MCF 10A (cell line): ENCODE data around the gene KANK4. TPM values are rescaled to one million over a fixed set of nuclear protein-coding genes. Genes with fewer than 3 reads are reported as not detected.

Experiments
- BruUV-seq: library from RNA; stranded (reverse); fragments of 400-500 nt; replicated peaks from 2 replicates; lab custom pipeline; 2021; lab: Mats Ljungman, UMichigan
- CTCF ChIA-PET: fragments of 300-600 bp; sonication (Branson Sonifier 250); formaldehyde crosslinking; extraction: SDS; loops from one replicate; lab custom pipeline; 2021; ENCODE audit warnings: antibody characterized with exemption, inconsistent platforms; lab: Yijun Ruan, JAX
- POLR2A ChIA-PET: fragments of 300-600, 350-650 bp; sonication (Branson Sonifier 250); formaldehyde crosslinking; extraction: SDS; loops from one replicate; lab custom pipeline; 2020; ENCODE audit warnings: antibody characterized with exemption, inconsistent platforms; lab: Yijun Ruan, JAX
- DNase-seq: peaks from one replicate; pipeline ENCODE4 v3.0.0-alpha.2; 2018; ENCODE audit not compliant: unreplicated experiment
- H3K27ac Mint-ChIP-seq: one replicate; pipeline ENCODE4 v1.8.0; 2022; ENCODE audit warnings: mild to moderate bottlenecking, low read depth, mixed read lengths; ENCODE audit not compliant: unreplicated experiment
- H3K27me3 Mint-ChIP-seq: one replicate; pipeline ENCODE4 v1.8.0; 2022; ENCODE audit warnings: mixed read lengths; ENCODE audit not compliant: insufficient read depth, unreplicated experiment
- H3K36me3 Mint-ChIP-seq: one replicate; pipeline ENCODE4 v1.8.0; 2022; ENCODE audit warnings: mild to moderate bottlenecking, moderate library complexity, mixed read lengths; ENCODE audit not compliant: insufficient read depth, unreplicated experiment
- H3K4me1 Mint-ChIP-seq: one replicate; pipeline ENCODE4 v1.8.0; 2022; ENCODE audit warnings: mixed read lengths; ENCODE audit not compliant: insufficient read depth, unreplicated experiment
- H3K4me3 Mint-ChIP-seq: one replicate; pipeline ENCODE4 v1.8.0; 2022; ENCODE audit warnings: mild to moderate bottlenecking, moderate library complexity, mixed read lengths; ENCODE audit not compliant: unreplicated experiment
- H3K9me3 Mint-ChIP-seq: one replicate; pipeline ENCODE4 v1.8.0; 2022; ENCODE audit warnings: mixed read lengths; ENCODE audit not compliant: unreplicated experiment
- intact Hi-C: fragments of 100-400 bp; cut with micrococcal nuclease; formaldehyde crosslinking; loops from 2 replicates; pipeline ENCODE4 v1.14.1; 2022
- total RNA-seq: library from RNA; stranded (reverse); gene quantifications from 2 replicates; pipeline ENCODE4 v1.2.3, GENCODE V29; 2022
- TF ChIP-seq, protein P1 (sequence below): fragments of 200-600 bp; IDR thresholded peaks from one replicate; pipeline ENCODE4 v1.8.0; 2022; ENCODE audit warnings: antibody characterized with exemption, mild to moderate bottlenecking; ENCODE audit not compliant: unreplicated experiment

Gene KANK4
- total RNA-seq, 1 experiment from 2014 or later, result 0.51 TPM

DNA sequence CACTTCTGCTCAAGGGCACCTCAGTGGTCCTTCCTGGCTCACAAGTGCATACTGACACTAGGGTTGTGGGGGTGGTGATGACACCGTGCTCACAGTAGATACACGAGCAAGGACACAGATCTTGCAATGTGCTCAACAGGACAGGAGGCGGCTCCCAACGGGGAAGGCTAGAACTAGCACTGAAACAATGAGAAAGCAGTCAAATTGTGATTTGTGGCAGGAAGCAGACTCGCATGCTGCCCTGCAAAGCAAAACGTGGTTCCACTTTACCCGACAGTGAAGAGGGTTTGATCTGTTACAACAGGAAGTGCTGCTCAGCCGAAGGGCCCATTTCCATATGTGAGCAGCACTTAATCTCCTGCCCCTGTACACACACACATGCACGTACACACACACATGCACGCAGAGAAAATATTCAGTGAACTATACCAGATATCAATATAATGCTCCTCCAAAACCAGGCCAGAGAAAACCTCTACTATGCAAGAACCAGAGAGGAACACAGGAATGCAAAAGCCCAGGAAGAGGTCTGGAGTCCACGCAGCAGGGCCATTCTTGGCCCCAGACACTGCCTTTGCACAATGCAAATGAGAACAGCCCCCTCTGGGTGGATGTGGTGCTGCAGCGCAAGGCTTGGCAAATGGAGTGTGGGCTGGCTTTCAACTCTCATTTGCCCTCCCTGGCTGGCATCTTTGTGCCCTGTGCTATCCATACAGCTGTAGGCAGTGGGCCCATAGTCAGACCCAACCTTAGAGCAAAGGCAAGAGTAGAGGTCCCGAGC is 47.1 kb downstream of the KANK4 start:
- Mint-ChIP-seq H3K27ac (no peak overlapping the region), H3K4me1 (no peaks in the 10 kb centered on the region), H3K27me3 (no peaks in the 10 kb centered on the region), H3K9me3 (no peaks in the 10 kb centered on the region), H3K4me3 (no peak overlapping the region), H3K36me3 (no peaks in the 10 kb centered on the region)
- CTCF ChIA-PET, result interaction anchor here (0.6 kb wide), 1 partner anchor 222 kb away, joined by 3 read pairs; no protein-coding TSS in a partner anchor
- no TSS peak for BruUV-seq
- POLR2A ChIA-PET, result interaction anchor here (1.1 kb wide), 1 partner anchor 14 kb away, joined by 3 read pairs; no protein-coding TSS in a partner anchor
- TF ChIP-seq, protein P1, sequence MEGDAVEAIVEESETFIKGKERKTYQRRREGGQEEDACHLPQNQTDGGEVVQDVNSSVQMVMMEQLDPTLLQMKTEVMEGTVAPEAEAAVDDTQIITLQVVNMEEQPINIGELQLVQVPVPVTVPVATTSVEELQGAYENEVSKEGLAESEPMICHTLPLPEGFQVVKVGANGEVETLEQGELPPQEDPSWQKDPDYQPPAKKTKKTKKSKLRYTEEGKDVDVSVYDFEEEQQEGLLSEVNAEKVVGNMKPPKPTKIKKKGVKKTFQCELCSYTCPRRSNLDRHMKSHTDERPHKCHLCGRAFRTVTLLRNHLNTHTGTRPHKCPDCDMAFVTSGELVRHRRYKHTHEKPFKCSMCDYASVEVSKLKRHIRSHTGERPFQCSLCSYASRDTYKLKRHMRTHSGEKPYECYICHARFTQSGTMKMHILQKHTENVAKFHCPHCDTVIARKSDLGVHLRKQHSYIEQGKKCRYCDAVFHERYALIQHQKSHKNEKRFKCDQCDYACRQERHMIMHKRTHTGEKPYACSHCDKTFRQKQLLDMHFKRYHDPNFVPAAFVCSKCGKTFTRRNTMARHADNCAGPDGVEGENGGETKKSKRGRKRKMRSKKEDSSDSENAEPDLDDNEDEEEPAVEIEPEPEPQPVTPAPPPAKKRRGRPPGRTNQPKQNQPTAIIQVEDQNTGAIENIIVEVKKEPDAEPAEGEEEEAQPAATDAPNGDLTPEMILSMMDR, result no peak
- DNase-seq, result no peak
- intact Hi-C loops, result no loop called here

DNA sequence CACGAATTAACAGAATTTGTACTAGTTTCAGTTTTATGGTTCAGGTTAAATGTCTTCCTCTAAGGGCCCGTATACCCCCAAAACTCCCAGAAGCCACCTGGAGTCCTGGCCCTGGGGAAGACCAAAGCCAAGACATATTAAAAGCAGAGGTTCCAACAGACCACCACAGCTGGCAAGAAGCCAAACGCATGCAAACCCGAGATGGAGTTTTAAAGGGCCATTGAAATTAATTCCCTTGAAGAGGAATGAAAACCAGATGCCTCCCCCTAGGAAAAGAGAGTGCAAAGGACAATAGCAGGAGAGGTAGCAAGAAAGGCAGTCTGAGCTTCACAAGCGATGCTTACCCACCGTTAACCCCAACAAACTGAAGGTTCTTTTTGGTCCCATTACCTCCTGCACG is 48.1 kb downstream of the KANK4 start:
- no peaks in the 10 kb centered on the region for H3K36me3 Mint-ChIP-seq
- no peaks in the 10 kb centered on the region for H3K4me1 Mint-ChIP-seq
- intact Hi-C loops, result no loop called here
- DNase-seq, result no peak
- POLR2A ChIA-PET, result no interaction called here
- TF ChIP-seq, protein P1, result no peak
- no TSS peak for BruUV-seq
- no peak overlapping the region for H3K27ac Mint-ChIP-seq
- CTCF ChIA-PET, result interaction anchor here (0.6 to 1.0 kb wide), 3 partner anchors 13 to 223 kb away, joined by 3 read pairs; no protein-coding TSS in a partner anchor
- H3K4me3 Mint-ChIP-seq, result no peak overlapping the region
- no peaks in the 10 kb centered on the region for H3K27me3 Mint-ChIP-seq
- H3K9me3 Mint-ChIP-seq, result no peaks in the 10 kb centered on the region

DNA sequence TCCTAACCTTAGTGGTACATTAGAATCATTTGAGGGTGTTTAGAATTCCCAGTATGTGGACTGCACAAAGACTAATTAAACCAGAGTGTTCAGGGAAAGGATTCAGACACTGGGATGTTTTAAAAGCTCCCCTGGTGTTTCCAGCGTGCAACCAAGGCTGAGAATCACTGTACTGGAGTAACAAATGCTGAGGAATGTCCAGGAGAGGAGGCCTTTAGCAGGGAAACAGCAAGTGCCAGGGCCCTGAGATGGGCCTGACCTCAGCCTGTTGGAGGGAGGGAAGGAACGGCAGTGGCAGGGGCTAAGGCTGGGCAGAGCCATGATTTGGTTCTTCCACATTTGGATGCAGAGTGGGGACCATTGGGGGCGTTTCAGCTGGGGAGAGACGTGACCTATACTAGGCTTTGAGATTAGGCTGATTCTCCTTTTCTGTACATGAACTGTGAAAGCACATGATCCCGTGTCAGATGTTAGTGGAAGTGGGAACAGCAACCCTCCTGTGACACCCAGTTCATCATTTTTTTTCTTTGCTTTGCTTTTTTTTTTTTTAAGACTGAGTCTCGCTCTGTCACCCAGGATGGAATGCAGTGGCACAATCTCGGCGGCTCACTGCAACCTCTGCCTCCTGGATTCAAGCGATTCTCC is 49.3 kb downstream of the KANK4 start:
- no peaks in the 10 kb centered on the region for H3K27me3 Mint-ChIP-seq
- no peaks in the 10 kb centered on the region for H3K9me3 Mint-ChIP-seq
- no peak overlapping the region for H3K27ac Mint-ChIP-seq
- ChIA-PET POLR2A (no interaction called here), CTCF (interaction anchor here (0.6 to 1.0 kb wide), 2 partner anchors 47 to 1127 kb away, joined by 3 to 6 read pairs; no protein-coding TSS in a partner anchor)
- H3K4me1 Mint-ChIP-seq, result no peaks in the 10 kb centered on the region
- DNase-seq, result no peak
- intact Hi-C loops, result no loop called here
- no peaks in the 10 kb centered on the region for H3K36me3 Mint-ChIP-seq
- H3K4me3 Mint-ChIP-seq, result no peak overlapping the region
- TF ChIP-seq, protein P1, result no peak
- BruUV-seq, result no TSS peak

DNA sequence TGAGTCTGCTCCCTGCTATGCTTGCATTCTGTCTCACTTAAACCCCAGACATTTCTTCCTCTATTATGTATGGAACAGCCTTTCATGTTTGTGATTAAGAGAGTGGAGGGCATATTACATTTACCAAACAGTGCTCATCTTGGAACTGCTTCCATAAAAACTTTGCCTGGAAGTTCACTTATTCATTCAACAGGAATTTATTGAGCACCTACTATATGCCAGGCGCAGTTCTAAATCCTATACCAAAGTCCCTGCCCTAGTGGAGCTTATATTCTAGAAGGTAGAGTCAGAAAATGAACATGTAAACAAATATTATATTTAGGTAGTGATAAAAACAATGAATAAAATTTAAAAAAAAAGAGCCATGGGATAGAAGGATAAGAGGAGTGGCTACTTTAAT is 49.8 kb downstream of the KANK4 start:
- no peaks in the 10 kb centered on the region for H3K9me3 Mint-ChIP-seq
- H3K27me3 Mint-ChIP-seq, result no peaks in the 10 kb centered on the region
- no peak overlapping the region for H3K27ac Mint-ChIP-seq
- TF ChIP-seq, protein P1, result no peak
- no peak overlapping the region for H3K4me3 Mint-ChIP-seq
- CTCF ChIA-PET, result interaction anchor here (1.0 kb wide), 1 partner anchor 48 kb away, joined by 6 read pairs; no protein-coding TSS in a partner anchor
- no peak for DNase-seq
- no peaks in the 10 kb centered on the region for H3K36me3 Mint-ChIP-seq
- POLR2A ChIA-PET, result no interaction called here
- BruUV-seq, result no TSS peak
- intact Hi-C loops, result no loop called here
- no peaks in the 10 kb centered on the region for H3K4me1 Mint-ChIP-seq
